HepG2 (cell line): ENCODE results near the gene SERPINA3. TPM values are rescaled to one million over a fixed set of nuclear protein-coding genes. Genes with fewer than 3 reads are reported as not detected.
A peak's percentile ranks its signal among the peaks of the same experiment; 100 is the strongest.

Experiments
- EZH2 ChIP-seq: conservative IDR thresholded peaks from 2 replicates; pipeline ENCODE4 v1.6.1; 2012; ENCODE audit warnings: mild to moderate bottlenecking, low read depth, low read length, moderate library complexity
- FOXJ3 ChIP-seq: sonication (generic); formaldehyde crosslinking; IDR thresholded peaks from 2 replicates; pipeline ENCODE4 v1.4.0; 2020; ENCODE audit warnings: missing genetic modification reagents, mild to moderate bottlenecking, borderline replicate concordance
- FOXO1 ChIP-seq: sonication (generic); formaldehyde crosslinking; IDR thresholded peaks from 2 replicates; pipeline ENCODE4 v1.4.0; 2020; ENCODE audit warnings: missing genetic modification reagents
- HOXA5 ChIP-seq: sonication (generic); formaldehyde crosslinking; IDR thresholded peaks from 2 replicates; pipeline ENCODE4 v1.4.0; 2020; ENCODE audit warnings: missing genetic modification reagents
- MEIS2 ChIP-seq: sonication (generic); formaldehyde crosslinking; IDR thresholded peaks from 2 replicates; pipeline ENCODE4 v1.9.0; 2021; ENCODE audit warnings: mild to moderate bottlenecking, missing genetic modification reagents
- polyA plus RNA-seq, 8 experiments: library from polyadenylated mRNA; depleted of rRNA in 3 of 8; stranded (reverse) in 7 of 8; unstranded in 1 of 8; fragments of >200 nt; fragmentation: Illumina TruSeq in 4 of 8; extraction: Trizol in 4 of 8; gene quantifications; 2 replicates each; pipeline versions ENCODE4 v1.2.1 to v1.2.3, GENCODE V29; 2011 to 2016; ENCODE audit warnings: low read depth in 4 of 8, missing spikeins in 1 of 8, mixed read lengths in 1 of 8; ENCODE audit not compliant: insufficient read depth in 1 of 8
- total RNA-seq, 5 experiments: library from RNA; depleted of rRNA; stranded (reverse); fragments of >200 nt; fragmentation: Illumina TruSeq; extraction: Trizol; gene quantifications; 2 replicates each; pipeline ENCODE4 v1.2.3, GENCODE V29; 2016; ENCODE audit warnings: low read depth in 1 of 5
- TF ChIP-seq, protein P1 (sequence below): sonication (generic); formaldehyde crosslinking; IDR thresholded peaks from 2 replicates; pipeline ENCODE4 v1.5.0; 2020; ENCODE audit warnings: missing genetic modification reagents
- TF ChIP-seq, protein P2 (sequence below): sonication (generic); formaldehyde crosslinking; IDR thresholded peaks from 2 replicates; pipeline ENCODE4 v1.4.0; 2020; ENCODE audit warnings: missing genetic modification reagents
- TF ChIP-seq, protein P3 (sequence below): IDR thresholded peaks from 2 replicates; pipeline ENCODE4 v1.4.0; 2020; ENCODE audit warnings: mild to moderate bottlenecking, missing genetic modification reagents
- TF ChIP-seq, protein P4 (sequence below): IDR thresholded peaks from 2 replicates; pipeline ENCODE4 v1.6.1; 2016; ENCODE audit warnings: low read depth, missing genetic modification reagents, missing compliant biosample characterization
- TF ChIP-seq, protein P5 (sequence below): sonication (generic); formaldehyde crosslinking; IDR thresholded peaks from 2 replicates; pipeline ENCODE4 v1.9.0; 2022; ENCODE audit warnings: low read depth, missing genetic modification reagents
- TF ChIP-seq, protein P6 (sequence below): sonication (generic); formaldehyde crosslinking; IDR thresholded peaks from 2 replicates; pipeline ENCODE4 v1.4.0; 2020; ENCODE audit warnings: missing genetic modification reagents, borderline replicate concordance

Gene SERPINA3
- total and polyA plus RNA-seq, 2 of the 13 experiments (the other 11 are each of a cell fraction or from before 2014, with no cell fraction given) = 825 to 2,200 TPM

DNA sequence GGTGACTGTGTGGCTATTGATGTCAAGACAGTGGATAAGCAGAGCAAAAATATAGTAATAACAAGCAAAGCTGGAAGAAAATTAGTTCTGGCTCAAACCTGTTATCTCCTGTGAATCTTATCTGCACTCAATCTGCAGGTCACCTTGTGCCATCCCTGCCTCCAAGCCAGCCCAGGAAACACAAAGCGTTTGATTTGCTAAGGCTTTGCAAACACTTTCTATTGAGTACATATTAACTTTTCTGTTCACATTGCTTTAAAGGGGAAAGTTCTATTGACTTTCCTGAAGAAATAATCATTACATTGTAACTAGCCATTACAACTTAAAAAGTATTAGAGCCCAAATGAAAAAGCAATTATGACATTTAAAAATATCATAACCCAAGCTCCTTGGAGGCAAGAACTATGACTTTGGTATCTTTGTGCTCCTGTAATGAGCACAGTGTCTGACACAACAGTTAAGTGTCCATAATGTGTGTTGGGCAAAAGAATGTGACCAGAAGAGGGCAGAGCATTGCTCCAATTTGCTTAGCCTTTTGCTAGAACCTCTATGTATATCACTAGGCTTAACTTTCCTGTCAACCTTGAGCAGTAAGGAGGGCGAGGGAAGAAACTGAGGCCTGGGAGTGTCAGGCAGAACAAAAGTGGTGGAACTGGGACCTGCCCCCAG lies 24.7 kb downstream of the SERPINA3 start (continued):
- TF ChIP-seq HOXA5 (CRISPR knock-in tag) = peak; percentile 74; the same call in 1 of the 2 replicates
- TF ChIP-seq, protein P1, sequence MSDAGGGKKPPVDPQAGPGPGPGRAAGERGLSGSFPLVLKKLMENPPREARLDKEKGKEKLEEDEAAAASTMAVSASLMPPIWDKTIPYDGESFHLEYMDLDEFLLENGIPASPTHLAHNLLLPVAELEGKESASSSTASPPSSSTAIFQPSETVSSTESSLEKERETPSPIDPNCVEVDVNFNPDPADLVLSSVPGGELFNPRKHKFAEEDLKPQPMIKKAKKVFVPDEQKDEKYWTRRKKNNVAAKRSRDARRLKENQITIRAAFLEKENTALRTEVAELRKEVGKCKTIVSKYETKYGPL = no peak
- TF ChIP-seq, protein P2, sequence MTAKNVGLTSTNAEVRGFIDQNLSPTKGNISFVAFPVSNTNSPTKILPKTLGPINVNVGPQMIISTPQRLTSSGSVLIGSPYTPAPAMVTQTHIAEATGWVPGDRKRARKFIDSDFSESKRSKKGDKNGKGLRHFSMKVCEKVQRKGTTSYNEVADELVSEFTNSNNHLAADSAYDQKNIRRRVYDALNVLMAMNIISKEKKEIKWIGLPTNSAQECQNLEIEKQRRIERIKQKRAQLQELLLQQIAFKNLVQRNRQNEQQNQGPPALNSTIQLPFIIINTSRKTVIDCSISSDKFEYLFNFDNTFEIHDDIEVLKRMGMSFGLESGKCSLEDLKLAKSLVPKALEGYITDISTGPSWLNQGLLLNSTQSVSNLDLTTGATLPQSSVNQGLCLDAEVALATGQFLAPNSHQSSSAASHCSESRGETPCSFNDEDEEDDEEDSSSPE (CRISPR knock-in tag) = no peak
- TF ChIP-seq, protein P3, sequence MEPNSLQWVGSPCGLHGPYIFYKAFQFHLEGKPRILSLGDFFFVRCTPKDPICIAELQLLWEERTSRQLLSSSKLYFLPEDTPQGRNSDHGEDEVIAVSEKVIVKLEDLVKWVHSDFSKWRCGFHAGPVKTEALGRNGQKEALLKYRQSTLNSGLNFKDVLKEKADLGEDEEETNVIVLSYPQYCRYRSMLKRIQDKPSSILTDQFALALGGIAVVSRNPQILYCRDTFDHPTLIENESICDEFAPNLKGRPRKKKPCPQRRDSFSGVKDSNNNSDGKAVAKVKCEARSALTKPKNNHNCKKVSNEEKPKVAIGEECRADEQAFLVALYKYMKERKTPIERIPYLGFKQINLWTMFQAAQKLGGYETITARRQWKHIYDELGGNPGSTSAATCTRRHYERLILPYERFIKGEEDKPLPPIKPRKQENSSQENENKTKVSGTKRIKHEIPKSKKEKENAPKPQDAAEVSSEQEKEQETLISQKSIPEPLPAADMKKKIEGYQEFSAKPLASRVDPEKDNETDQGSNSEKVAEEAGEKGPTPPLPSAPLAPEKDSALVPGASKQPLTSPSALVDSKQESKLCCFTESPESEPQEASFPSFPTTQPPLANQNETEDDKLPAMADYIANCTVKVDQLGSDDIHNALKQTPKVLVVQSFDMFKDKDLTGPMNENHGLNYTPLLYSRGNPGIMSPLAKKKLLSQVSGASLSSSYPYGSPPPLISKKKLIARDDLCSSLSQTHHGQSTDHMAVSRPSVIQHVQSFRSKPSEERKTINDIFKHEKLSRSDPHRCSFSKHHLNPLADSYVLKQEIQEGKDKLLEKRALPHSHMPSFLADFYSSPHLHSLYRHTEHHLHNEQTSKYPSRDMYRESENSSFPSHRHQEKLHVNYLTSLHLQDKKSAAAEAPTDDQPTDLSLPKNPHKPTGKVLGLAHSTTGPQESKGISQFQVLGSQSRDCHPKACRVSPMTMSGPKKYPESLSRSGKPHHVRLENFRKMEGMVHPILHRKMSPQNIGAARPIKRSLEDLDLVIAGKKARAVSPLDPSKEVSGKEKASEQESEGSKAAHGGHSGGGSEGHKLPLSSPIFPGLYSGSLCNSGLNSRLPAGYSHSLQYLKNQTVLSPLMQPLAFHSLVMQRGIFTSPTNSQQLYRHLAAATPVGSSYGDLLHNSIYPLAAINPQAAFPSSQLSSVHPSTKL = peak; percentile 96
- TF ChIP-seq, protein P4, sequence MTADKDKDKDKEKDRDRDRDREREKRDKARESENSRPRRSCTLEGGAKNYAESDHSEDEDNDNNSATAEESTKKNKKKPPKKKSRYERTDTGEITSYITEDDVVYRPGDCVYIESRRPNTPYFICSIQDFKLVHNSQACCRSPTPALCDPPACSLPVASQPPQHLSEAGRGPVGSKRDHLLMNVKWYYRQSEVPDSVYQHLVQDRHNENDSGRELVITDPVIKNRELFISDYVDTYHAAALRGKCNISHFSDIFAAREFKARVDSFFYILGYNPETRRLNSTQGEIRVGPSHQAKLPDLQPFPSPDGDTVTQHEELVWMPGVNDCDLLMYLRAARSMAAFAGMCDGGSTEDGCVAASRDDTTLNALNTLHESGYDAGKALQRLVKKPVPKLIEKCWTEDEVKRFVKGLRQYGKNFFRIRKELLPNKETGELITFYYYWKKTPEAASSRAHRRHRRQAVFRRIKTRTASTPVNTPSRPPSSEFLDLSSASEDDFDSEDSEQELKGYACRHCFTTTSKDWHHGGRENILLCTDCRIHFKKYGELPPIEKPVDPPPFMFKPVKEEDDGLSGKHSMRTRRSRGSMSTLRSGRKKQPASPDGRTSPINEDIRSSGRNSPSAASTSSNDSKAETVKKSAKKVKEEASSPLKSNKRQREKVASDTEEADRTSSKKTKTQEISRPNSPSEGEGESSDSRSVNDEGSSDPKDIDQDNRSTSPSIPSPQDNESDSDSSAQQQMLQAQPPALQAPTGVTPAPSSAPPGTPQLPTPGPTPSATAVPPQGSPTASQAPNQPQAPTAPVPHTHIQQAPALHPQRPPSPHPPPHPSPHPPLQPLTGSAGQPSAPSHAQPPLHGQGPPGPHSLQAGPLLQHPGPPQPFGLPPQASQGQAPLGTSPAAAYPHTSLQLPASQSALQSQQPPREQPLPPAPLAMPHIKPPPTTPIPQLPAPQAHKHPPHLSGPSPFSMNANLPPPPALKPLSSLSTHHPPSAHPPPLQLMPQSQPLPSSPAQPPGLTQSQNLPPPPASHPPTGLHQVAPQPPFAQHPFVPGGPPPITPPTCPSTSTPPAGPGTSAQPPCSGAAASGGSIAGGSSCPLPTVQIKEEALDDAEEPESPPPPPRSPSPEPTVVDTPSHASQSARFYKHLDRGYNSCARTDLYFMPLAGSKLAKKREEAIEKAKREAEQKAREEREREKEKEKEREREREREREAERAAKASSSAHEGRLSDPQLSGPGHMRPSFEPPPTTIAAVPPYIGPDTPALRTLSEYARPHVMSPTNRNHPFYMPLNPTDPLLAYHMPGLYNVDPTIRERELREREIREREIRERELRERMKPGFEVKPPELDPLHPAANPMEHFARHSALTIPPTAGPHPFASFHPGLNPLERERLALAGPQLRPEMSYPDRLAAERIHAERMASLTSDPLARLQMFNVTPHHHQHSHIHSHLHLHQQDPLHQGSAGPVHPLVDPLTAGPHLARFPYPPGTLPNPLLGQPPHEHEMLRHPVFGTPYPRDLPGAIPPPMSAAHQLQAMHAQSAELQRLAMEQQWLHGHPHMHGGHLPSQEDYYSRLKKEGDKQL (CRISPR knock-in tag) = peak; percentile 92
- peak; percentile 60; the same call in 1 of the 2 replicates for TF ChIP-seq FOXO1
- peak; percentile 84; the same call in 1 of the 2 replicates for TF ChIP-seq FOXJ3
- TF ChIP-seq, protein P5, sequence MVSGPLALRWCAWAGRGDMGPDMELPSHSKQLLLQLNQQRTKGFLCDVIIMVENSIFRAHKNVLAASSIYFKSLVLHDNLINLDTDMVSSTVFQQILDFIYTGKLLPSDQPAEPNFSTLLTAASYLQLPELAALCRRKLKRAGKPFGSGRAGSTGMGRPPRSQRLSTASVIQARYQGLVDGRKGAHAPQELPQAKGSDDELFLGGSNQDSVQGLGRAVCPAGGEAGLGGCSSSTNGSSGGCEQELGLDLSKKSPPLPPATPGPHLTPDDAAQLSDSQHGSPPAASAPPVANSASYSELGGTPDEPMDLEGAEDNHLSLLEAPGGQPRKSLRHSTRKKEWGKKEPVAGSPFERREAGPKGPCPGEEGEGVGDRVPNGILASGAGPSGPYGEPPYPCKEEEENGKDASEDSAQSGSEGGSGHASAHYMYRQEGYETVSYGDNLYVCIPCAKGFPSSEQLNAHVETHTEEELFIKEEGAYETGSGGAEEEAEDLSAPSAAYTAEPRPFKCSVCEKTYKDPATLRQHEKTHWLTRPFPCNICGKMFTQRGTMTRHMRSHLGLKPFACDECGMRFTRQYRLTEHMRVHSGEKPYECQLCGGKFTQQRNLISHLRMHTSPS (CRISPR knock-in tag) = peak; percentile 62; the same call in 1 of the 2 replicates
- TF ChIP-seq, protein P6, sequence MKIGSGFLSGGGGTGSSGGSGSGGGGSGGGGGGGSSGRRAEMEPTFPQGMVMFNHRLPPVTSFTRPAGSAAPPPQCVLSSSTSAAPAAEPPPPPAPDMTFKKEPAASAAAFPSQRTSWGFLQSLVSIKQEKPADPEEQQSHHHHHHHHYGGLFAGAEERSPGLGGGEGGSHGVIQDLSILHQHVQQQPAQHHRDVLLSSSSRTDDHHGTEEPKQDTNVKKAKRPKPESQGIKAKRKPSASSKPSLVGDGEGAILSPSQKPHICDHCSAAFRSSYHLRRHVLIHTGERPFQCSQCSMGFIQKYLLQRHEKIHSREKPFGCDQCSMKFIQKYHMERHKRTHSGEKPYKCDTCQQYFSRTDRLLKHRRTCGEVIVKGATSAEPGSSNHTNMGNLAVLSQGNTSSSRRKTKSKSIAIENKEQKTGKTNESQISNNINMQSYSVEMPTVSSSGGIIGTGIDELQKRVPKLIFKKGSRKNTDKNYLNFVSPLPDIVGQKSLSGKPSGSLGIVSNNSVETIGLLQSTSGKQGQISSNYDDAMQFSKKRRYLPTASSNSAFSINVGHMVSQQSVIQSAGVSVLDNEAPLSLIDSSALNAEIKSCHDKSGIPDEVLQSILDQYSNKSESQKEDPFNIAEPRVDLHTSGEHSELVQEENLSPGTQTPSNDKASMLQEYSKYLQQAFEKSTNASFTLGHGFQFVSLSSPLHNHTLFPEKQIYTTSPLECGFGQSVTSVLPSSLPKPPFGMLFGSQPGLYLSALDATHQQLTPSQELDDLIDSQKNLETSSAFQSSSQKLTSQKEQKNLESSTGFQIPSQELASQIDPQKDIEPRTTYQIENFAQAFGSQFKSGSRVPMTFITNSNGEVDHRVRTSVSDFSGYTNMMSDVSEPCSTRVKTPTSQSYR = peak; percentile 28; the same call in 1 of the 2 replicates
- TF ChIP-seq EZH2 = no peak
- TF ChIP-seq MEIS2 (CRISPR knock-in tag) = peak; percentile 70; the same call in 1 of the 2 replicates
